PC-3 (cell line): ENCODE results near the gene CYB5R2. TPM values are rescaled to one million over a fixed set of nuclear protein-coding genes. Genes with fewer than 3 reads are reported as not detected.

Experiments used
- ATAC-seq: fragments of 200-7000 bp; cut with Tn5 transposase; 2 replicates; pipeline ENCODE4 v1.9.1; 2020; ENCODE audit warnings: mild to moderate bottlenecking, moderate library complexity
- BruUV-seq: library from RNA; stranded (reverse); fragments of 400-500 nt; replicated peaks from 2 replicates; lab custom pipeline; 2021; lab: Mats Ljungman, UMichigan
- CTCF ChIA-PET: fragments of 300-600 bp; sonication (Branson Sonifier 250); formaldehyde crosslinking; loops from one replicate; lab custom pipeline; 2022; ENCODE audit warnings: antibody characterized with exemption; lab: Charles Lee
- POLR2A ChIA-PET: fragments of 300-600 bp; sonication (Branson Sonifier 250); formaldehyde crosslinking; loops from one replicate; lab custom pipeline; 2022; ENCODE audit warnings: antibody characterized with exemption; ENCODE audit not compliant: unreplicated experiment; lab: Charles Lee
- DNase-seq: peaks from one replicate; pipeline ENCODE4 v3.0.0-alpha.2; 2015
- H2AFZ ChIP-seq: fragments of 300-600 bp; sonication (generic); 2 replicates; pipeline ENCODE4 v1.6.0; 2016; ENCODE audit warnings: antibody characterized with exemption, low read length
- H3F3A ChIP-seq: fragments of 300-600 bp; sonication (generic); one replicate; pipeline ENCODE4 v1.6.0; 2017; ENCODE audit warnings: antibody characterized with exemption, low read length, control low read depth, mild to moderate bottlenecking; ENCODE audit not compliant: unreplicated experiment
- H3K27ac ChIP-seq: fragments of 300-600 bp; sonication (generic); 2 replicates; pipeline ENCODE4 v1.5.1; 2016; ENCODE audit warnings: mild to moderate bottlenecking, low read length
- H3K27me3 ChIP-seq: fragments of 300-600 bp; sonication (generic); 2 replicates; pipeline ENCODE4 v1.6.1; 2016; ENCODE audit warnings: low read length, mixed read lengths
- H3K36me3 ChIP-seq: fragments of 300-600 bp; sonication (generic); 2 replicates; pipeline ENCODE4 v1.6.1; 2016; ENCODE audit warnings: low read depth, mixed run types, low read length, mixed read lengths
- H3K4me1 ChIP-seq: fragments of 300-600 bp; sonication (generic); 2 replicates; pipeline ENCODE4 v1.5.1; 2016; ENCODE audit warnings: low read length; ENCODE audit not compliant: insufficient read depth
- H3K4me2 ChIP-seq: fragments of 300-600 bp; sonication (generic); 2 replicates; pipeline ENCODE4 v1.6.0; 2016; ENCODE audit warnings: low read length
- H3K4me3 ChIP-seq: fragments of 300-600 bp; sonication (generic); 2 replicates; pipeline ENCODE4 v1.5.1; 2016; ENCODE audit warnings: mild to moderate bottlenecking, low read length, mixed read lengths
- H3K79me2 ChIP-seq: fragments of 300-600 bp; sonication (generic); 2 replicates; pipeline ENCODE4 v1.6.1; 2017; ENCODE audit warnings: low read length, mixed read lengths
- H3K9ac ChIP-seq: fragments of 300-600 bp; sonication (generic); 2 replicates; pipeline ENCODE4 v1.6.0; 2016; ENCODE audit warnings: mild to moderate bottlenecking, low read length
- H3K9me2 ChIP-seq: fragments of 300-600 bp; sonication (generic); replicated peaks from 2 replicates; pipeline ENCODE4 v1.6.1; 2016; ENCODE audit warnings: mixed run types, low read length, mixed read lengths
- H3K9me3 ChIP-seq: fragments of 300-600 bp; sonication (generic); 2 replicates; pipeline ENCODE4 v1.6.1; 2016; ENCODE audit warnings: low read length, mixed read lengths
- H4K20me1 ChIP-seq: fragments of 300-600 bp; sonication (generic); 2 replicates; pipeline ENCODE4 v1.6.1; 2016; ENCODE audit warnings: low read length, mixed read lengths
- EZH2 ChIP-seq: fragments of 300-600 bp; sonication (generic); IDR thresholded peaks from one replicate; pipeline ENCODE4 v1.6.1; 2017; ENCODE audit warnings: antibody characterized with exemption, mild to moderate bottlenecking, low read length; ENCODE audit not compliant: unreplicated experiment
- EZH2phosphoT487 ChIP-seq: fragments of 300-600 bp; sonication (generic); IDR thresholded peaks from 2 replicates; pipeline ENCODE4 v1.6.1; 2018; ENCODE audit warnings: mild to moderate bottlenecking, antibody characterized with exemption, low read length, borderline replicate concordance
- intact Hi-C: fragments of 100-400 bp; cut with micrococcal nuclease; formaldehyde crosslinking; loops from 2 replicates; pipeline ENCODE4 v1.9.0; 2023
- total RNA-seq: library from RNA; depleted of rRNA; stranded (reverse); fragments of >200 nt; gene quantifications from 2 replicates; pipeline ENCODE4 v1.2.3, GENCODE V29; 2014
- TF ChIP-seq, protein P1 (sequence below): fragments of 300-600 bp; sonication (generic); conservative IDR thresholded peaks from 2 replicates; pipeline ENCODE4 v1.5.1; 2017; ENCODE audit warnings: antibody characterized with exemption, low read depth, mild to moderate bottlenecking, low read length

CYB5R2 gene
- total RNA-seq, 1 experiment from 2014 or later, result 5.4 TPM

DNA sequence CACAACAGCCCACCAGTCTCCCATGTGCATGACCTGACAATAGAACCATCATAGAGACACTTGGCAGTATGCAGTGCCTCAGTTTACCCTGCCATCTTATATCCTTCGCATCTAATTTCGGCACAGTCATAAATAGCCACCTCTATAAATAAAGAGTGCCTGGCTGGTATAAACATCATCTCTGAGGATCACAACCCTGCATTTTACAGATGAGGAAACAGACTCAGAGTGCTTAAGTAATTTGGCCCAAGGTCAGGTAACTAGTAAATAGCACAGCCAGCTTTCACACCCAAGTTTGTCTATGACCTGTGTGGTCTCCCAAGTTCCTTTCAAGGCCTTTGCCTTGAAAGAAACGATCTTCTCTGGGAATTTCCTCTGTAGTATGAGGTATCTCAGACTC lies 44.6 kb downstream of the CYB5R2 start:
- H3K79me2 ChIP-seq, result no peaks in the 10 kb centered on the region
- no peak overlapping the region for H3K4me2 ChIP-seq
- BruUV-seq, result no TSS peak
- H3K36me3 ChIP-seq, result no peaks in the 10 kb centered on the region
- TF ChIP-seq EZH2phosphoT487 (no peak), EZH2 (no peak)
- TF ChIP-seq, protein P1, sequence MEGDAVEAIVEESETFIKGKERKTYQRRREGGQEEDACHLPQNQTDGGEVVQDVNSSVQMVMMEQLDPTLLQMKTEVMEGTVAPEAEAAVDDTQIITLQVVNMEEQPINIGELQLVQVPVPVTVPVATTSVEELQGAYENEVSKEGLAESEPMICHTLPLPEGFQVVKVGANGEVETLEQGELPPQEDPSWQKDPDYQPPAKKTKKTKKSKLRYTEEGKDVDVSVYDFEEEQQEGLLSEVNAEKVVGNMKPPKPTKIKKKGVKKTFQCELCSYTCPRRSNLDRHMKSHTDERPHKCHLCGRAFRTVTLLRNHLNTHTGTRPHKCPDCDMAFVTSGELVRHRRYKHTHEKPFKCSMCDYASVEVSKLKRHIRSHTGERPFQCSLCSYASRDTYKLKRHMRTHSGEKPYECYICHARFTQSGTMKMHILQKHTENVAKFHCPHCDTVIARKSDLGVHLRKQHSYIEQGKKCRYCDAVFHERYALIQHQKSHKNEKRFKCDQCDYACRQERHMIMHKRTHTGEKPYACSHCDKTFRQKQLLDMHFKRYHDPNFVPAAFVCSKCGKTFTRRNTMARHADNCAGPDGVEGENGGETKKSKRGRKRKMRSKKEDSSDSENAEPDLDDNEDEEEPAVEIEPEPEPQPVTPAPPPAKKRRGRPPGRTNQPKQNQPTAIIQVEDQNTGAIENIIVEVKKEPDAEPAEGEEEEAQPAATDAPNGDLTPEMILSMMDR, result no peak
- H3K4me3 ChIP-seq, result no peak overlapping the region
- intact Hi-C loops, result no loop called here
- H3F3A ChIP-seq, result no peaks in the 10 kb centered on the region
- no peaks in the 10 kb centered on the region for H3K27me3 ChIP-seq
- no peaks in the 10 kb centered on the region for H3K4me1 ChIP-seq
- H3K27ac ChIP-seq, result no peak overlapping the region
- H3K9ac ChIP-seq, result no peak overlapping the region
- H3K9me3 ChIP-seq, result no peaks in the 10 kb centered on the region
- no peaks in the 10 kb centered on the region for H4K20me1 ChIP-seq
- no peak overlapping the region for H2AFZ ChIP-seq
- ChIA-PET POLR2A (no interaction called here), CTCF (no interaction called here)
- no peak for DNase-seq
- no peak for ATAC-seq
- no peaks in the 10 kb centered on the region for H3K9me2 ChIP-seq

DNA sequence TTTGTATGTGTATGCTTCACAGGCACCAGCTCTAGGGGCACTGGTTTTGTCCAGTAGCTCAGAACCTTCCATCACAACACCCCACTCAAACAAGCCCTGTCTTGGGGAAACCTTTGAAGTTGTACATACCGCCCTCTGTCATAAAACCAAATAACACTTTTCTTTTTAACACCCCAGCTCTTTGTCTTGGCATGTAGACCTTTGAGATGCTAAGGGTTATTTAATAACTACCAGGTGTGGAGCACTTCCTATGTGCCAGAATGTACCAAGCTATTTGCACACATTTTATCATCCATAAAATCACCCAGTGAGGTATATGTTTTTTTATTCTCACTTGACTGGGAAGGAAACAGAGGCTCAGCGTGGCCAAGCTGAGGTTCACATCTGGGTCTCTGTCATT lies 50.6 kb downstream of the CYB5R2 start:
- H3K79me2 ChIP-seq, result no peaks in the 10 kb centered on the region
- no peaks in the 10 kb centered on the region for H3F3A ChIP-seq
- no peaks in the 10 kb centered on the region for H3K27me3 ChIP-seq
- ChIA-PET POLR2A (no interaction called here), CTCF (no interaction called here)
- no peak for DNase-seq
- no peaks in the 10 kb centered on the region for H3K4me1 ChIP-seq
- no peak overlapping the region for H3K27ac ChIP-seq
- TF ChIP-seq EZH2, result no peak
- TF ChIP-seq, protein P1, result no peak
- TF ChIP-seq EZH2phosphoT487, result no peak
- no peak overlapping the region for H2AFZ ChIP-seq
- no peak overlapping the region for H3K4me2 ChIP-seq
- H3K9ac ChIP-seq, result no peak overlapping the region
- intact Hi-C loops, result no loop called here
- no peak overlapping the region for H3K4me3 ChIP-seq
- no peaks in the 10 kb centered on the region for H3K36me3 ChIP-seq
- no peaks in the 10 kb centered on the region for H3K9me3 ChIP-seq
- H4K20me1 ChIP-seq, result no peaks in the 10 kb centered on the region
- no TSS peak for BruUV-seq
- no peaks in the 10 kb centered on the region for H3K9me2 ChIP-seq
- ATAC-seq, result no peak

DNA sequence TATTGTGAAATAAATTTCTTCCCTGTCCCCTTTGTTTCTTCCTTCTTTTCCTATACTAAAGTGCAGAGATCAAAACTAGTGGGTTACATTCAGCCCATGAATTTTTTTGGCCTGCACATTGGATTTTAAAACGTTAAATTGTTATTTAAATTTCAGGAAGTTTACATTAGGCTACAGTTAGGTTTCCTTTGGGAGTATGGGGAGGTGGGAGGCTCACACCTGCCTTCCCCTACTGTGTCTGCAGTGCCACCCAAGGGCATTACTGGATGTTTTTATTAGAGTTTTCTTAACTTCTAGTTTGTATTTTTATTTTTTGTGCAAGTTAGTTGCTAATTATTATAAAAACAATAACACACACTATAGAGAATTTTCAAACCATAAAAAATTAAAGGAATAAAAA lies 51.7 kb downstream of the CYB5R2 start:
- DNase-seq (no peak), ATAC-seq (no peak)
- Histone ChIP-seq H3K4me1 (no peaks in the 10 kb centered on the region), H3K27ac (no peak overlapping the region), H4K20me1 (no peaks in the 10 kb centered on the region), H2AFZ (no peak overlapping the region), H3K27me3 (no peaks in the 10 kb centered on the region), H3K9ac (no peak overlapping the region), H3F3A (no peaks in the 10 kb centered on the region), H3K9me3 (no peaks in the 10 kb centered on the region), H3K4me2 (no peak overlapping the region), H3K9me2 (no peaks in the 10 kb centered on the region), H3K36me3 (no peaks in the 10 kb centered on the region), H3K79me2 (no peaks in the 10 kb centered on the region), H3K4me3 (no peak overlapping the region)
- TF ChIP-seq, protein P1, result no peak
- no peak for TF ChIP-seq EZH2
- no peak for TF ChIP-seq EZH2phosphoT487
- POLR2A ChIA-PET, result no interaction called here
- intact Hi-C loops, result no loop called here
- no TSS peak for BruUV-seq
- CTCF ChIA-PET, result no interaction called here
